HFFc6 (cell line): Measurements from ENCODE around the gene OAS2. TPM values are rescaled to one million over a fixed set of nuclear protein-coding genes. Genes with fewer than 3 reads are reported as not detected.
"Not testable (repeated sequence)": the region's sequence is repeated elsewhere in the genome, so short reads cannot be mapped to it uniquely, and the experiment has no call there.

Experiments used
- DNase-seq: peaks from one replicate; pipeline ENCODE4 v3.0.0-alpha.2; 2018
- H3K27ac Mint-ChIP-seq: 2 replicates; pipeline ENCODE4 v1.8.0; 2020; ENCODE audit warnings: mild to moderate bottlenecking, mixed read lengths
- H3K27me3 Mint-ChIP-seq: 2 replicates; pipeline ENCODE4 v1.8.0; 2021; ENCODE audit warnings: mild to moderate bottlenecking, moderate library complexity, mixed read lengths; ENCODE audit not compliant: insufficient read depth
- H3K36me3 Mint-ChIP-seq: 2 replicates; pipeline ENCODE4 v1.8.0; 2021; ENCODE audit warnings: low read depth, mixed read lengths
- H3K4me1 Mint-ChIP-seq: 2 replicates; pipeline ENCODE4 v1.8.0; 2020; ENCODE audit warnings: low read depth, mixed read lengths
- H3K4me3 Mint-ChIP-seq: 2 replicates; pipeline ENCODE4 v1.8.0; 2020; ENCODE audit warnings: mild to moderate bottlenecking, moderate library complexity, mixed read lengths
- H3K9me3 Mint-ChIP-seq: 2 replicates; pipeline ENCODE4 v1.8.0; 2020; ENCODE audit warnings: mild to moderate bottlenecking, mixed read lengths
- total RNA-seq, 6 experiments: library from RNA; stranded (reverse); fragmentation: NEBNext Ultra II Directional; extraction: Animal tissue kit (Norgen Biotek cat#: 25700); gene quantifications; 2 replicates in 1 of 6; 3 replicates in 5 of 6; pipeline ENCODE4 v1.2.3, GENCODE V29; 2021
- TF ChIP-seq, protein P1 (sequence below): fragments of 200-600 bp; sonication (generic); IDR thresholded peaks from 2 replicates; pipeline ENCODE4 v1.5.0; 2021; ENCODE audit warnings: antibody characterized with exemption, mild to moderate bottlenecking

The OAS2 gene
- total RNA-seq, 6 experiments from 2014 or later = 0.28 to 0.63 (median 0.47) TPM

DNA sequence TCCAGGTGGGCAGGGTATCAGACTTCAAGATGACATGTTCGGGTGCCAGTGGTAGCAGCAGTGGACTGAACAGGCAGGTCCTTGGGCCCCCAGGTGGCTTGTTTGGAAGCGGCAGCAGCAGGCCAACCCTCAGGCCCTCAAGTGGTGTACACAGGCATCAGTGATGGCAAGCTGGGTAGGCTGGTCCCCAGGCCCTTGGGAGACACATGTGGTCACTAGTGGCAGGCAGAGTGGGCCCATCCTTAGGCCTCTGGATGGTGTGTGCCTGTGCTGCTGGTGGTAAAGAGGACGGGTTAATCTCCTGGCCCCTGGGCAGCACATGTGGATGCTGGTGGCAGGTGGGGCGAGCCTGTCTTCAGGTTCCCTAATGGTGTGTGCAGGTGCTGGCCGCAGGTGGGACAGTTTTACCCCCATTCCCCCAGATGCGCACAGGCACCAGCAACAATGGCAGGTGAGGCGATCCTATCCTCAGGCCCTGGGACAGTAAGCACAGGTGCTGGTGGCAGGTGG is 8.0 kb downstream of the OAS2 start:
- Mint-ChIP-seq H3K9me3 (no peaks in the 10 kb centered on the region), H3K27ac (no peak overlapping the region), H3K4me3 (no peak overlapping the region), H3K36me3 (no peaks in the 10 kb centered on the region), H3K4me1 (no peaks in the 10 kb centered on the region), H3K27me3 (peaks cover 11% of the 10 kb centered on the region)
- TF ChIP-seq, protein P1, sequence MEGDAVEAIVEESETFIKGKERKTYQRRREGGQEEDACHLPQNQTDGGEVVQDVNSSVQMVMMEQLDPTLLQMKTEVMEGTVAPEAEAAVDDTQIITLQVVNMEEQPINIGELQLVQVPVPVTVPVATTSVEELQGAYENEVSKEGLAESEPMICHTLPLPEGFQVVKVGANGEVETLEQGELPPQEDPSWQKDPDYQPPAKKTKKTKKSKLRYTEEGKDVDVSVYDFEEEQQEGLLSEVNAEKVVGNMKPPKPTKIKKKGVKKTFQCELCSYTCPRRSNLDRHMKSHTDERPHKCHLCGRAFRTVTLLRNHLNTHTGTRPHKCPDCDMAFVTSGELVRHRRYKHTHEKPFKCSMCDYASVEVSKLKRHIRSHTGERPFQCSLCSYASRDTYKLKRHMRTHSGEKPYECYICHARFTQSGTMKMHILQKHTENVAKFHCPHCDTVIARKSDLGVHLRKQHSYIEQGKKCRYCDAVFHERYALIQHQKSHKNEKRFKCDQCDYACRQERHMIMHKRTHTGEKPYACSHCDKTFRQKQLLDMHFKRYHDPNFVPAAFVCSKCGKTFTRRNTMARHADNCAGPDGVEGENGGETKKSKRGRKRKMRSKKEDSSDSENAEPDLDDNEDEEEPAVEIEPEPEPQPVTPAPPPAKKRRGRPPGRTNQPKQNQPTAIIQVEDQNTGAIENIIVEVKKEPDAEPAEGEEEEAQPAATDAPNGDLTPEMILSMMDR = no peak
- DNase-seq = no peak

DNA sequence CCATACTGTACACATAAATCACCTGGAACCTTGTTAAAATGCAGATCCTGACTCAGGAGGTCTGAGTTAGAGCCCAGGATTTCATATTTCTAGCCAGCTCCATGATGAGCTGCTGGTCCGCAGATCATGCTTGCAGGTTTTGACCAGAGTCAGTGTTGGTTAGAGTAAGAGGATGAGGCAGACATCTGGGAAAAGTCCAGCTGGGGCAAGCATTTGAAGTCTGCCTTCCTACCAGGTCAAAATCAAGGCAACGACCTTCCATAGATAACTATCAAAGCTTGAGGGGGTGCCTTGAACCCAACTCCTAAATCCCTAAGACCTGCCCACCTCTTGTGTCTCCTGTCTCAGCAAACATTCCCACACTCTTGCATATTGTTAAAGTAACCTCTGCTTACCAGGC is 9.2 kb downstream of the OAS2 start:
- H3K4me1 Mint-ChIP-seq = no peaks in the 10 kb centered on the region
- H3K27ac Mint-ChIP-seq = no peak overlapping the region
- TF ChIP-seq, protein P1 = no peak
- no peak for DNase-seq
- no peak overlapping the region for H3K4me3 Mint-ChIP-seq
- H3K9me3 Mint-ChIP-seq = no peaks in the 10 kb centered on the region
- peaks cover 11% of the 10 kb centered on the region for H3K27me3 Mint-ChIP-seq
- H3K36me3 Mint-ChIP-seq = no peaks in the 10 kb centered on the region

DNA sequence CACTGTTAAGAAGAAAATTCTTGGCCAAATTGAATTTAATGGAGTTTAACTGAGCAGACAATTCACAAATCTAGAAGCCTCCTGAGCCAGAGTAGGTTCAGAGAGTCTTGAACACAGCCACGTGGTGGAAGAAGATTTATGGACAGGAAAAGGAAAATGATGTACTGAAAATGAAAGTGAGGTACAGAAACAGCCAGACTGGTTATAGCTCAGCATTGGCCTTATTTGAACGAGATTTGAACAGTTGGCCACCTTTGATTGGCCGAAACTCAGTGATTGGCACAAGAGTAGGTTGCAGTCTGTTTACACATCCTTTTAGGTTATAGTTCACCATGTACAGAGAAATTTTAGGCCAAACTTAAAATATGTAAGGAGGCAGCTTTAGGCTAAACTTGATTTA is 9.9 kb downstream of the OAS2 start:
- DNase-seq = no peak
- Mint-ChIP-seq H3K4me1 (no peaks in the 10 kb centered on the region), H3K9me3 (no peaks in the 10 kb centered on the region), H3K27me3 (peaks cover 5% of the 10 kb centered on the region), H3K27ac (no peak overlapping the region), H3K4me3 (no peak overlapping the region), H3K36me3 (no peaks in the 10 kb centered on the region)
- TF ChIP-seq, protein P1 = no peak

DNA sequence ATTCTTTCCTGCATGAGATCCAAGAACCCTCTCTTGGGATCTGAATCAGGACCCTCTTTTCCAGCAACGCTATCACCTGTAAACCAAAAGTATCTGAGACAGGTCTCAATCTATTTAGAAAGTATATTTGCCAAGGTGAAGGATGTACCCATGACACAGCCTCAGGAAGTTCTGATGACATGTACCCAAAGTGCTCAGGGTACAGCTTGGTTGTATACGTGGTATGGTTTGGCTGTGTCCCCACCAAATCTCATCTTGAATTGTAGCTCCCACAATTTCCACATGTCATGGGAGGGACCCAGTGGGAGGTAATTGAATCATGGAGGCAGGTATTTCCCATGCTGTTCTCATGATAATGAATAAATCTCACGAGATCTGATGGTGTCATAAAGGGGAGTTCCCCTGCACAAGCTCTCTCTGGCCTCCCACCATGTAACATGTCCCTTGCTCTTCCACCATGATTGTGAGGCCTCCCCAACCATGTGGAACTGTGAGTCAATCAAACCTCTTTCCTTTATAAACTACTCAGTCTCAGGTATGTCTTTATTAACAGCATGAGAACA is 10.6 kb downstream of the OAS2 start:
- DNase-seq, H3K4me1 Mint-ChIP-seq, H3K9me3 Mint-ChIP-seq, H3K27ac Mint-ChIP-seq, H3K27me3 Mint-ChIP-seq, H3K36me3 Mint-ChIP-seq, H3K4me3 Mint-ChIP-seq: not testable (repeated sequence)

DNA sequence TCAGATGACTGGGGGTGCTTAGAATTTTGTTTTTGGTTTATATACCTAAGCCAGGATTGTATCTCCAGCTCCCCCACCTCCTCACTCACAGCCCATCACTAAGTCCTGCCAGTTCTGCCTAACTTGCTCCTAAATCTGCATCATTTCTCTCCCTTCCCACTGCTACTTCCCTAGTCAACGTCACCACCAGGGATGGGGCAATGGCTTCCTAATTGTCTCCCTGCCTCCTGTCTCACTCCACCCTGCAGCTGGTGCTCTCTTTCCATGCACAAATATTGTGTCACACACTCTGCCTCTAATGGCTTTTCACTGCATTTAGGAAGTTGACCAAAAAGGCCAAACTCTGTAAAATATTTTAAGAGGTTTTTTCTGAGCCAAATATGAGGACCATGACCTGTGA is 11.5 kb downstream of the OAS2 start:
- TF ChIP-seq, protein P1 = no peak
- Mint-ChIP-seq H3K36me3 (no peaks in the 10 kb centered on the region), H3K27me3 (peaks cover 5% of the 10 kb centered on the region), H3K4me3 (no peak overlapping the region), H3K4me1 (no peaks in the 10 kb centered on the region), H3K27ac (no peak overlapping the region), H3K9me3 (no peaks in the 10 kb centered on the region)
- no peak for DNase-seq

DNA sequence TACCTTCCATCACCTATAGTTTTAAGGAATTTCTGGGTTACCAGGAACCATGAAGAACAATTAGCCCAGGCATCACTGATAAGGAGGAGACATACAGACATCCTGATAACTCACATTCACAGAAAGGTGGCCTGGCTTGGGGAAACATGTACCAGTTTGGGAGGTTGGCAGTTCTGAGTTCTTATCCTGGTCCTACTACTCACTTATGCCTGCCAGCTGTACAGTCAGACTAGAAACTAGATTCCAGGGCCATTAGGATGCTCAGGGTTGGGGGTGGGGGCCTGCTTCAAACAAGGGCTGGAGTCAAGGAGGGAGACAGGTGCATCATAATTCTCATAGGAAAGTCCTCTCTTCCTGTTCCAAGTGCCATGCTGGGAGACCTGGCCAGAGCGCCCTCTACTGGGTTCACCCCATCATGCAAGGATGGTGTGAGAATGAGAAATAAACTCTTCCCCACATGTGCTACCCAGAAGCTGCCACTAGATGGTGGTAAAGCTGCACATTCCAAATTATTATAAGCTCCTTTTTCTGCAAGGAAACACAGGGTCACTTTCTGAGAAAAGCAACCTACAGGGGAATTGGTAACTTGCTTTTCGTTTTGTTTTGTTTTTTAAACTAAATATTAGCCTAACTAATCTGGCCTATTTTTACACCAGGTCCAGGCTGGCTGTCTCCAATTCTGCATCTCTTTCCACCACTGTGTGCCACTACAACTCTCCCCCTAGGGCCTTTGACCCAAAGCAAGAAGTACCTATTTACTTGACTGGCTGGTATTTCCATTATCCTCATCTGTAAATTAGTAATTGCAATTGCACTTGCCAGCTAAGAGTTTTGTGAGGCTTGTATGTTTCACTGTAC is 14.5 kb downstream of the OAS2 start:
- Mint-ChIP-seq H3K27ac (no peak overlapping the region), H3K4me3 (no peak overlapping the region), H3K36me3 (no peaks in the 10 kb centered on the region), H3K9me3 (no peaks in the 10 kb centered on the region), H3K4me1 (no peaks in the 10 kb centered on the region), H3K27me3 (peaks cover 10% of the 10 kb centered on the region)
- peak; percentile 59 for DNase-seq
- TF ChIP-seq, protein P1 = peak; percentile 95
